HG02798 (cell line): Measurements from ENCODE around the gene CD79B.

Experiments used
- ATAC-seq: cut with Tn5 transposase; IDR thresholded peaks from one replicate; pipeline ENCODE4 v1.9.1; 2021; ENCODE audit warnings: mild to moderate bottlenecking; ENCODE audit not compliant: unreplicated experiment, poor library complexity

The CD79B gene

GRCh38 chr17:63931981-63932561 lies at the start of gene CD79B:
Gene CD79B (minus strand): TSS chr17:63932331. CDS start chr17:63932261, 70 bp downstream.
- ATAC-seq, result peak; percentile 85

- no peak for ATAC-seq
These were observed 46.4 kb upstream of the CD79B start for GRCh38 chr17:63978272-63979200.

- ATAC-seq, result no peak
These were observed 44.6 kb upstream of the CD79B start for GRCh38 chr17:63976702-63977101.

GRCh38 chr17:63975541-63976092 lies 43.5 kb upstream of the CD79B start:
- no peak for ATAC-seq

- ATAC-seq, result no peak
These were observed 42.6 kb upstream of the CD79B start for GRCh38 chr17:63974594-63975192.

GRCh38 chr17:63973930-63974593 lies 41.9 kb upstream of the CD79B start:
- ATAC-seq, result no peak

GRCh38 chr17:63973247-63973646 lies 41.1 kb upstream of the CD79B start:
- no peak for ATAC-seq

GRCh38 chr17:63972796-63973195 lies 40.7 kb upstream of the CD79B start, which contains the start of gene SCN4A:
Gene SCN4A (minus strand): TSS chr17:63972918. CDS start chr17:63972841, 77 bp downstream.
- no peak for ATAC-seq

- ATAC-seq, result no peak
These were observed 37.1 kb upstream of the CD79B start for GRCh38 chr17:63969278-63969677.

- ATAC-seq, result no peak
These were observed 35.8 kb upstream of the CD79B start for GRCh38 chr17:63967953-63968352.

GRCh38 chr17:63966646-63967264 lies 34.6 kb upstream of the CD79B start:
- no peak for ATAC-seq

- no peak for ATAC-seq
These were observed 31.0 kb upstream of the CD79B start for GRCh38 chr17:63963123-63963522.

- no peak for ATAC-seq
These were observed 30.2 kb upstream of the CD79B start for GRCh38 chr17:63962298-63962744.

- peak; percentile 37 for ATAC-seq
These were observed 29.5 kb upstream of the CD79B start for GRCh38 chr17:63961355-63962212.

- no peak for ATAC-seq
These were observed 28.3 kb upstream of the CD79B start for GRCh38 chr17:63960430-63960829.

GRCh38 chr17:63960006-63960405 lies 27.9 kb upstream of the CD79B start:
- ATAC-seq, result no peak

- ATAC-seq, result no peak
These were observed 24.3 kb upstream of the CD79B start for GRCh38 chr17:63956296-63956920.

GRCh38 chr17:63955791-63956190 lies 23.7 kb upstream of the CD79B start:
- no peak for ATAC-seq
